ENCODE data around the gene SLC25A6.
"Not testable (repeated sequence)": the region's sequence is repeated elsewhere in the genome, so short reads cannot be mapped to it uniquely, and the experiment has no call there.

The SLC25A6 gene

GRCh38 chrX:1403867-1404266, 12.0 kb upstream of the SLC25A6 start:
- H3K4me1 Mint-ChIP-seq; H3K4me3 Mint-ChIP-seq; H3K9me3 Mint-ChIP-seq; H3K27me3 Mint-ChIP-seq; H3K36me3 Mint-ChIP-seq (ENCODE audit: insufficient read depth); ATAC-seq (replicated peaks; ENCODE audit: extremely low read depth, poor library complexity, severe bottlenecking); H3K27ac Mint-ChIP-seq (ENCODE audit: low read depth); DNase-seq (ENCODE audit: low spot score in 2 of 2): not testable (repeated sequence)

GRCh38 chrX:1403228-1403627, 11.3 kb upstream of the SLC25A6 start:
- Mint-ChIP-seq H3K27me3 (no peaks in the 10 kb centered on the region), H3K9me3 (no peaks in the 10 kb centered on the region), H3K4me3 (no peak overlapping the region), H3K36me3 (ENCODE audit: insufficient read depth) (no peaks in the 10 kb centered on the region), H3K4me1 (no peaks in the 10 kb centered on the region), H3K27ac (ENCODE audit: low read depth) (no peak overlapping the region)
- ATAC-seq (replicated peaks; ENCODE audit: extremely low read depth, poor library complexity, severe bottlenecking), result no peak
- DNase-seq (ENCODE audit: low spot score in 2 of 2), result no peak

- ATAC-seq (replicated peaks; ENCODE audit: extremely low read depth, poor library complexity, severe bottlenecking) (no peak), DNase-seq (ENCODE audit: low spot score in 2 of 2) (no peak)
- Mint-ChIP-seq H3K4me1 (no peaks in the 10 kb centered on the region), H3K27me3 (no peaks in the 10 kb centered on the region), H3K9me3 (no peaks in the 10 kb centered on the region), H3K27ac (ENCODE audit: low read depth) (no peak overlapping the region), H3K36me3 (ENCODE audit: insufficient read depth) (peaks cover 1% of the 10 kb centered on the region), H3K4me3 (no peak overlapping the region)
These were observed 9.9 kb upstream of the SLC25A6 start for GRCh38 chrX:1401611-1402430.

GRCh38 chrX:1400742-1401471, 9.0 kb upstream of the SLC25A6 start:
- Mint-ChIP-seq H3K27ac (ENCODE audit: low read depth) (no peak overlapping the region), H3K36me3 (ENCODE audit: insufficient read depth) (peaks cover 1% of the 10 kb centered on the region), H3K9me3 (no peaks in the 10 kb centered on the region), H3K27me3 (no peaks in the 10 kb centered on the region), H3K4me1 (peaks cover 3% of the 10 kb centered on the region), H3K4me3 (no peak overlapping the region)
- DNase-seq (ENCODE audit: low spot score in 2 of 2) (no peak), ATAC-seq (replicated peaks; ENCODE audit: extremely low read depth, poor library complexity, severe bottlenecking) (no peak)

GRCh38 chrX:1400049-1400448, 8.1 kb upstream of the SLC25A6 start:
- no peak overlapping the region for H3K27ac Mint-ChIP-seq (ENCODE audit: low read depth)
- no peak for ATAC-seq (replicated peaks; ENCODE audit: extremely low read depth, poor library complexity, severe bottlenecking)
- H3K4me1 Mint-ChIP-seq, result peaks cover 12% of the 10 kb centered on the region
- H3K36me3 Mint-ChIP-seq (ENCODE audit: insufficient read depth), result peaks cover 1% of the 10 kb centered on the region
- no peaks in the 10 kb centered on the region for H3K9me3 Mint-ChIP-seq
- H3K27me3 Mint-ChIP-seq, result no peaks in the 10 kb centered on the region
- no peak overlapping the region for H3K4me3 Mint-ChIP-seq
- DNase-seq (ENCODE audit: low spot score in 2 of 2), result no peak

DNA sequence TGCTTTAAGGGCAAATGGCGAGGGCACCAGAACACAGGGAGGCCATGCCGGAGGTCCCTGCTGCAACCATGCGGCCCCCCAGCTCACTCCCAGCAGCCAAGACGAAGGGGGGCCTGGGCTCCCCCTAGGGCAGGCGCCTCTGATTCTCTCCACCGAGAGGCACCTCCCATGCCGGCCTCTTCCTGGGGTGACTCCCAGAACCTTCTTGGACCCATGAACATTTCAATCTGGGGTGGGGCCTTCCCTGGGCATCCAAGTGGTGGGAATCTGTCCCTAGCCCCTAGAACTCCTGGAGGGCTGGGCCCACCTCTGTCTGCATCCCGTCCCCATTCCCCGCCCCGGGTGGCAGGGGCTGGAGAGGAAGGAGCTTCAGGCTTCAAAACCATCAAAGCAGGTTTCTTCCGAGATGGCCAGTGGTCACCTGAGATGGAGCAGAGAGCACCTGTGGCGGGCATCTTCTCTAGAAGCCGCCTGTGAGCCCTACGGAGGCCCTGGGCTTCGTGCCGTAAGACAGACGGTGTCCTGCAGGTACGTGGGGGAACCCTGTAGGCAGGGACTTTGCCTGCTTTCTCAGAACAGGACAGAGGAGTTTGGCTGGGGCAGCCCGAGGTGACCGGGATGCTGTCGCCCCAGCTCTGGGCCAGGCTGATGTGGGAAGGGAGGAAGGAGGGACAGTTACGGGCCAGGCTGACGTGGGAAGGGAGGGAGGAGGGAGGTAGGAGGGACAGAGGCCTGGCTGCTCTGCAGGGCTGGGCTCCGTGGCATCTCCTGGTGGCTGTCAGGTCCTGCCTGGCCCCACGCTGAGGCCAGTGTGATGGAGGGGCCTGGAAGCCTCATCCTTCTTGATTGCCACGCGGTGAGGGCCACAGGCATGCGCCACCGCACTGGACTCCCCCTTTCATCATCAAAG, 6.8 kb upstream of the SLC25A6 start:
- Mint-ChIP-seq H3K27ac (ENCODE audit: low read depth) (no peak overlapping the region), H3K4me3 (no peak overlapping the region), H3K36me3 (ENCODE audit: insufficient read depth) (peaks cover 2% of the 10 kb centered on the region), H3K4me1 (peaks cover 23% of the 10 kb centered on the region), H3K9me3 (no peaks in the 10 kb centered on the region), H3K27me3 (no peaks in the 10 kb centered on the region)
- DNase-seq (ENCODE audit: low spot score in 2 of 2), result no peak
- no peak for ATAC-seq (replicated peaks; ENCODE audit: extremely low read depth, poor library complexity, severe bottlenecking)

DNA sequence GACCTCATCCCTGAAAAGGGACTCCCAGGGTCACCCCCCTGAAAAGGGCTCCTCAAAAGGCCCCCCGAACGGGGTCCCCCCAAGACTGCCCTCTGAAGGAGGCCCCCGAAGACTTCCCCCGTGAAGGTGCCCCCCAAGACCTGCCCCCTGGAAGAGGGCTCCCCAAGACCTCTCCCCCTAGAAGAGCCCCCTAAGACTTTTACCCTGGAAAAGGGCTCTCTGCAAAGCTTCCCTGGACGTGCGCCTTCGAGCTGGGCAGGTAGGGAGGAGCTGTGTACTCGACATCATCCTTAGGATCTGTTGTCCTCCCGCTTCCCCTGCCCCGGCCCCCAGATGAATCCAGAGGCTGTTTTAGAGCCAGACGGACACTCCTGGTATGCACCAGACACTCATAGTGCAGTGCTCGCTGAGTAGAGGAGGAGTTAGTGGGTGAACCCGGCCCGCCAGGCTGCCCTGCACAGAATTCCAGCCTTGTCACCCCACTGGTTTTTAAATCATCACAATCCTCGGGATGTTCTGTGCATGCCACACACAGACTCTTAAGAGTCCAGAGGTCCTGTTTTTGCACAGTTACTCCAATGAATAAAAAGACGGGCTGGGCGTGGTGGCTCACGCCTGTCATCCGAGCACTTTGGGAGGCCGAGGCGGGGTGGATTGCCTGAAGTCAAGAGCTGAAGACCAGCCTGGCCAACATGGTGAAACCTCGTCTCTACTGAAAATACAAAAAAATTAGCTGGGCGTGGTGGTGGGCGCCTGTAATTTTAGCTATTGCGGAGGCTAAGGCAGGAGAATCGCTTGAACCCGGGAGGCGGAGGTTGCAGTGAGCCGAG, 5.7 kb upstream of the SLC25A6 start:
- peaks cover 5% of the 10 kb centered on the region for H3K36me3 Mint-ChIP-seq (ENCODE audit: insufficient read depth)
- H3K9me3 Mint-ChIP-seq, result no peaks in the 10 kb centered on the region
- no peak overlapping the region for H3K27ac Mint-ChIP-seq (ENCODE audit: low read depth)
- no peak for DNase-seq (ENCODE audit: low spot score in 2 of 2)
- no peak overlapping the region for H3K4me3 Mint-ChIP-seq
- peaks cover 31% of the 10 kb centered on the region for H3K4me1 Mint-ChIP-seq
- no peaks in the 10 kb centered on the region for H3K27me3 Mint-ChIP-seq
- no peak for ATAC-seq (replicated peaks; ENCODE audit: extremely low read depth, poor library complexity, severe bottlenecking)

DNA sequence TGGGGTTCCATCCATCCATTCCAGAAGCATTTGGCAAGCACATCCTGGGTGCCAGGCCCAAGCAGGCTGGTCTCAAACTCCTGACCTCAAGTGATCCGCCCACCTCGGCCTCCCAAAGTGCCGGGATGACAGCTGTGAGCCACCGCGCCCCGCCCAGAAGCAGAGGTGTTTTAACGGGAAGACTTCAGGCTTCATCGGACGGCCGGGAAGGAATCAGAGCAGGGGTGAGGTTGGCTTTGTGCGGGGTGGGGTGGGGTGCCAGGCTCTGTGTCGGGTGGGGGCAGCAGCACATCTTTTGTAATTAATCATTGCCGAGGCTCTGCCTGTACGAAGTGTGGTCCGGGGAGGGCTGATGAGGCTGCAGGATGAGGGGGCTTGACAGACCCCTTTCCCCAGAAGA, 5.1 kb upstream of the SLC25A6 start:
- peaks cover 31% of the 10 kb centered on the region for H3K4me1 Mint-ChIP-seq
- peak overlapping the region; percentile 0 for H3K27ac Mint-ChIP-seq (ENCODE audit: low read depth)
- H3K4me3 Mint-ChIP-seq, result no peak overlapping the region
- H3K36me3 Mint-ChIP-seq (ENCODE audit: insufficient read depth), result peaks cover 6% of the 10 kb centered on the region
- no peaks in the 10 kb centered on the region for H3K27me3 Mint-ChIP-seq
- DNase-seq (ENCODE audit: low spot score in 2 of 2), result no peak
- no peaks in the 10 kb centered on the region for H3K9me3 Mint-ChIP-seq
- ATAC-seq (replicated peaks; ENCODE audit: extremely low read depth, poor library complexity, severe bottlenecking), result no peak

GRCh38 chrX:1395646-1396216, 3.8 kb upstream of the SLC25A6 start:
- Mint-ChIP-seq H3K27me3 (no peaks in the 10 kb centered on the region), H3K4me3 (no peak overlapping the region)

GRCh38 chrX:1394731-1395501, 3.0 kb upstream of the SLC25A6 start:
- no peak for DNase-seq (ENCODE audit: low spot score in 2 of 2)
- Mint-ChIP-seq H3K36me3 (ENCODE audit: insufficient read depth) (peaks cover 25% of the 10 kb centered on the region), H3K27ac (ENCODE audit: low read depth) (peak overlapping the region; percentile 86), H3K9me3 (no peaks in the 10 kb centered on the region), H3K27me3 (no peaks in the 10 kb centered on the region), H3K4me3 (peak overlapping the region; percentile 89), H3K4me1 (peaks cover 31% of the 10 kb centered on the region)
- no peak for ATAC-seq (replicated peaks; ENCODE audit: extremely low read depth, poor library complexity, severe bottlenecking)

More at GRCh38 chrX:1395646-1396216, 3.8 kb upstream of the SLC25A6 start:
- Mint-ChIP-seq H3K36me3 (ENCODE audit: insufficient read depth) (peaks cover 18% of the 10 kb centered on the region), H3K4me1 (peaks cover 31% of the 10 kb centered on the region), H3K27ac (ENCODE audit: low read depth) (no peak overlapping the region), H3K9me3 (no peaks in the 10 kb centered on the region)
- ATAC-seq (replicated peaks; ENCODE audit: extremely low read depth, poor library complexity, severe bottlenecking), result no peak
- DNase-seq (ENCODE audit: low spot score in 2 of 2), result no peak

Data from central memory CD8-positive, alpha-beta T cell (primary cell).